A673 (cell line): Measurements from ENCODE around the gene ECEL1. TPM values are rescaled to one million over a fixed set of nuclear protein-coding genes. Genes with fewer than 3 reads are reported as not detected.

Experiments
- BruUV-seq: library from RNA; stranded (reverse); fragments of 400-500 nt; replicated peaks from 2 replicates; lab custom pipeline; 2021; lab: Mats Ljungman, UMichigan
- CTCF ChIA-PET: fragments of 300-600 bp; sonication (Branson Sonifier 250); formaldehyde crosslinking; loops from one replicate; lab custom pipeline; 2022; ENCODE audit warnings: antibody characterized with exemption; lab: Charles Lee
- POLR2A ChIA-PET: fragments of 300-600 bp; sonication (Branson Sonifier 250); formaldehyde crosslinking; loops from one replicate; lab custom pipeline; 2022; ENCODE audit warnings: antibody characterized with exemption; ENCODE audit not compliant: low non-redundant PET; lab: Charles Lee
- DNase-seq: peaks from one replicate; pipeline ENCODE4 v3.0.0-alpha.2; 2015; ENCODE audit warnings: low spot score
- H3K27ac ChIP-seq: fragments of 200-600 bp; sonication (generic); 2 replicates; pipeline ENCODE4 v1.5.1; 2016; ENCODE audit warnings: mixed run types, low read depth, mild to moderate bottlenecking, mixed read lengths, antibody characterized with exemption, low read length; ENCODE audit not compliant: poor library complexity, severe bottlenecking
- H3K27me3 ChIP-seq: fragments of 200-600 bp; sonication (generic); replicated peaks from 2 replicates; pipeline ENCODE4 v1.6.1; 2017; ENCODE audit warnings: mixed run types, low read depth, mild to moderate bottlenecking, mixed read lengths, antibody characterized with exemption, low read length; ENCODE audit not compliant: insufficient read depth, poor library complexity
- H3K36me3 ChIP-seq: fragments of 200-600 bp; sonication (generic); 2 replicates; pipeline ENCODE4 v1.6.1; 2016; ENCODE audit warnings: mixed run types, mild to moderate bottlenecking, mixed read lengths, antibody characterized with exemption, low read length; ENCODE audit not compliant: insufficient read depth, poor library complexity, severe bottlenecking
- H3K4me1 ChIP-seq: fragments of 200-600 bp; sonication (generic); 2 replicates; pipeline ENCODE4 v1.6.1; 2017; ENCODE audit warnings: mixed run types, mild to moderate bottlenecking, mixed read lengths, antibody characterized with exemption, low read length; ENCODE audit not compliant: insufficient read depth, poor library complexity, severe bottlenecking
- H3K4me3 ChIP-seq: fragments of 200-600 bp; sonication (generic); 2 replicates; pipeline ENCODE4 v1.5.1; 2016; ENCODE audit warnings: low read depth, mixed run types, mild to moderate bottlenecking, mixed read lengths, low read length; ENCODE audit not compliant: poor library complexity, severe bottlenecking
- H3K9me3 ChIP-seq: fragments of 200-600 bp; sonication (generic); 2 replicates; pipeline ENCODE4 v1.6.1; 2016; ENCODE audit warnings: mixed run types, low read depth, mild to moderate bottlenecking, mixed read lengths, antibody characterized with exemption, low read length; ENCODE audit not compliant: poor library complexity, severe bottlenecking
- CTCF ChIP-seq: fragments of 300-800, 200-600 bp; sonication (generic); conservative IDR thresholded peaks from 2 replicates; pipeline ENCODE4 v1.5.1; 2017; ENCODE audit warnings: low read depth, mild to moderate bottlenecking, antibody characterized with exemption, low read length, moderate library complexity, mixed read lengths
- EZH2 ChIP-seq: fragments of 200-600 bp; sonication (generic); IDR thresholded peaks from 2 replicates; pipeline ENCODE4 v1.6.1; 2017; ENCODE audit warnings: borderline replicate concordance, low read depth, mild to moderate bottlenecking, mixed read lengths, antibody characterized with exemption, low read length; ENCODE audit not compliant: poor library complexity, severe bottlenecking
- intact Hi-C: fragments of 100-400 bp; cut with micrococcal nuclease; formaldehyde crosslinking; loops from one replicate; pipeline ENCODE4 v1.10.0; 2022; ENCODE audit not compliant: unreplicated experiment
- total RNA-seq: library from RNA; stranded (reverse); gene quantifications from 2 replicates; pipeline ENCODE4 v1.2.3, GENCODE V29; 2021

Gene ECEL1
- total RNA-seq, 1 experiment from 2014 or later: 0.19 TPM

GRCh38 chr2:232438951-232439757 lies 48.5 kb downstream of the ECEL1 start:
- TF ChIP-seq CTCF (peak; percentile 48), EZH2 (no peak)
- no peak for DNase-seq
- CTCF ChIA-PET: interaction anchor here (0.6 to 1.2 kb wide), 2 partner anchors 104 to 672 kb away, joined by 5 read pairs; no protein-coding TSS in a partner anchor
- BruUV-seq: no TSS peak
- POLR2A ChIA-PET: no interaction called here
- no peak overlapping the region for H3K27ac ChIP-seq
- no peaks in the 10 kb centered on the region for H3K9me3 ChIP-seq
- no peaks in the 10 kb centered on the region for H3K4me1 ChIP-seq
- no peak overlapping the region for H3K4me3 ChIP-seq
- no peaks in the 10 kb centered on the region for H3K27me3 ChIP-seq
- intact Hi-C loops: no loop called here
- H3K36me3 ChIP-seq: no peaks in the 10 kb centered on the region

GRCh38 chr2:232438091-232438490 lies 49.5 kb downstream of the ECEL1 start:
- POLR2A ChIA-PET: no interaction called here
- no peaks in the 10 kb centered on the region for H3K9me3 ChIP-seq
- no peaks in the 10 kb centered on the region for H3K27me3 ChIP-seq
- CTCF ChIA-PET: no interaction called here
- TF ChIP-seq EZH2: no peak
- TF ChIP-seq CTCF: no peak
- BruUV-seq: no TSS peak
- no peaks in the 10 kb centered on the region for H3K4me1 ChIP-seq
- intact Hi-C loops: no loop called here
- H3K36me3 ChIP-seq: no peaks in the 10 kb centered on the region
- H3K27ac ChIP-seq: no peak overlapping the region
- no peak overlapping the region for H3K4me3 ChIP-seq
- no peak for DNase-seq

GRCh38 chr2:232437195-232437571 lies 50.5 kb downstream of the ECEL1 start:
- no peak overlapping the region for H3K4me3 ChIP-seq
- intact Hi-C loops: no loop called here
- ChIA-PET POLR2A (no interaction called here), CTCF (interaction anchor here (0.5 kb wide), 1 partner anchor 53 kb away, joined by 8 read pairs; no protein-coding TSS in a partner anchor)
- H3K36me3 ChIP-seq: no peaks in the 10 kb centered on the region
- no peak overlapping the region for H3K27ac ChIP-seq
- no peaks in the 10 kb centered on the region for H3K27me3 ChIP-seq
- no TSS peak for BruUV-seq
- H3K4me1 ChIP-seq: no peaks in the 10 kb centered on the region
- no peak for DNase-seq
- no peaks in the 10 kb centered on the region for H3K9me3 ChIP-seq
- no peak for TF ChIP-seq CTCF
- no peak for TF ChIP-seq EZH2
